UCSD-AML1 (cell line): Measurements from ENCODE around the gene FPGS.
A peak's percentile ranks its signal among the peaks of the same experiment; 100 is the strongest.
"Not testable (repeated sequence)": the region's sequence is repeated elsewhere in the genome, so short reads cannot be mapped to it uniquely, and the experiment has no call there.

Source experiments
- DNase-seq: peaks from one replicate; lab custom pipeline; 2025; ENCODE audit not compliant: unreplicated experiment; lab: John Stamatoyannopoulos, UW

FPGS gene

DNA sequence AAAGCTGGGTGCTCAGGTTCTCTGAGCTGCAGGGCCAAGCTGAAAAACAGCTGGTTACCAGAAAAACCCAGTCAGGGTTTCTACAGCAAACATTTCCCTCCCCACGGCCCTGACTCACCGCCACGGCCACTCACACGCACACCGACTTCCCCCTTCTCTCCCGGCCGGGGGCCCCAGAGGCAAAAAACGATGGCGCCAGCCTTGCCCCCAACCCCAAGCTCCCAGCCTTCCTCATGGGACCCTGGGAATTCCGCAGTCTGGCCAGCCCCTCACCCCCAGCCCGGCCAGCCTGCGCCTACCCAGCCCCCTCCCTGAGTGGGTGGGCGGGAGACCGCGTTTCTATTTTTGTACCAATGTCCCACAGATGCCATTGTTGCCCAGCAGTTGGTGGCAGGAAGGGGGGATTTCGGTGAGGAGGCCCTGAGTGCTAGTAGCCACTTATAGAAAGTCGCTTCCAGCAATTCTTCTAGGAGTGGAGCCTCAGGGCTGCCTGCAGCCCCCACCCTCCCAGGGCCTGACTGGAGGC is 33.4 kb downstream of the FPGS start:
- DNase-seq, result peak; percentile 46

DNA sequence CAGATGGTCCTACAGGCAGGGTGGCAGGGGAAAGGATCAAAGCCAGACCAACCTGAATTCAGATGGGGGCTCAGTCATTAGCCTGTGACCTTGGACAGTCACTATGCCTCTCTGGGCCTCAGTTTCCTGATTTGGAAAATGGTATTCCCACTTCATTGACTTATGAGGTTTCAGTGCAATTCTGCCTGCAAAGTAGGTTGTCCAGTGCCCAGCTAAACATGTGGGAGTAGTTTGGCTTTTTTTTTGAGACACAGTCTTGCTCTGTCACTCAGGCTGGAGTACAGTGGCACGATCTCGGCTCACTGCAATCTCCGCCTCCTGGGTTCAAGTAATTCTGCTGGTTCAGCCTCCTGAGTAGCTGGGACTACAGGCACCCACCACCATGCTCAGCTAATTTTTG is 33.9 kb downstream of the FPGS start:
- DNase-seq, result not testable (repeated sequence)

DNA sequence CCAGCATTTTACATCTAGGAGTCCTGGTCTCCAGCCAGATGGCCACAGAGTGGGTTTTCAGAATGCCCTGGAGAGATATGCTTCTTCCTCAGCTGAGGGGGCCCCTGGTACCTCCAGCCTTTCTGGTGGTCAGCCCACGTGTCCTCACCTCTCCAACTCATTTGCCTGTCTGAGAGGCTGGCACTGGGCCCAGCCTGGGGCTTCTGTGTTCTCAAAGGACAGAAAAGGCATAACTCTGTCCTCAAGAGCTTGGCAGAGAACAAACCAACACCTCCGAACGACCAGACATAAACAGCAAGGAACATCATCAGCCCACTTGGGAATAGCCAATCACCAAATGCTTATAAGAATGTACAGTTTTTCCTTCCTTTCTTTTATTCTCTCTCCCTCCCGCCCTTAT is 34.7 kb downstream of the FPGS start:
- no peak for DNase-seq

DNA sequence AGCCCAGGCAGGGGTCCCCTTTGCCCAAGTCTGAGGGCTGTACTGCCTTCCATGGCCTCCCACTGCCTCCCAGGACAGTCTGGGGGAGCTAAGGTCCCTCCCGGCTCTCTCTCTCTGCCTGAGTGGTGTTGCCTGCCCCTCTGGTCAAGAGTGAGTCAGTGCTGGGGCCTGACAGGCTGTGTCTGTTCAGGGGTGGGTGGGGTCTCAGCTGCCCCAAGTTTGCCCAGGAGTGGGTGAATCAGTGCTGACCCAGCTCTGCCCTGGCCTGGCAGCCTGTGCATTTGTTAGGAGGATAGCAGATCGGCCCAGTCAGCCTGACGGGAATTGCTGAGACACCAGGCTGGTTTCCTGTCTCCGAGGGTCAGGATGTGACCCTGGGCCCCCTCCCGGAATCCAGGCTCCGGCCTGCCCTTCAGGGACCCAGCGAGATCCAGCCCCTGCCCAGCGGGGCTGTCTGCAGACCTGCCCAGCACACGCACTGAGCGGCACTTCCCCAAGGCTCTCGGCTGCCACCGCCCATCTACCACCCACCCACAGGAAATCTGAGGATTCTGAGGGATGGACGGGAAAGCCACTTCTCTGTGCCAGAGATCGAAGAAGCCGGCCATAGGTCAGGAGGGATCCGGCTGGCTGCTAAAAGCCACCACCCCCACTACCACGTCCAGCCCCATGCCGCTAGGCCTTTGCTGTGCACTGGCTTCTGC is 35.8 kb downstream of the FPGS start:
- DNase-seq, result peak; percentile 63

DNA sequence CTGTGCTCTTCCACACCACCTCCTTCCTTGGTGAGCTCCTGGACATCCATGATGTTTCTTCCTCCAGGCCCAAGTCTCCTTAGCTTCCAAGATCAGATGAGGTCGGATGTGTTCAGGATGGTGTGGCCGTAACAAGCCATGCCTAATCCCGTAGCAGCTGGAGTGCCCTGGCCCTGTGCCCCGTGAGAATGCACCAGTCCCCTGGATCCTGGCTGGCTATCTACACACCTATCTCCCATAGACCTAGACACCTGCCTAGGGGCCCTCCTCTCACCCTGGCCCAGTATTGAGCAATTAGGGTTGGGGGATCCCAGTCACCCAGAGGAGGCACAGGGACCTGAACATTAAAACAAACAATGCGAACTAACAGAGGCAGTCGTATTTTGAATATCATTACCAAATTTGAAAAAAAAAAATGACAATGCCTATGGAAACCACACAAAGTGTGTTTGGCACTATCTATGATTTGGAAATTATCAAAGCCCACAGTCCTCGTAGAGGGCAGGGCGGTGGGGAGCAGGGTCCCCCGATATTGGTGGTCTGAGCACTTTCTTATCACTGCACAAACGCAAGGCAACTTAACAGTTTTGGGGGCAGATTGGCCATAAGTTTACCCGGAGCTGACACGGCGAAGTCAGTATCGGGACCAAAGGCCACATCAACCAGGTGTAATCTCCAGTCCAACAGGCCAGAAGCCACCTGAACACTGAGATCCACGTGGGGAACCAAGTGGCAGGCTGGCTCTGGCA is 38.6 kb downstream of the FPGS start:
- DNase-seq, result no peak

DNA sequence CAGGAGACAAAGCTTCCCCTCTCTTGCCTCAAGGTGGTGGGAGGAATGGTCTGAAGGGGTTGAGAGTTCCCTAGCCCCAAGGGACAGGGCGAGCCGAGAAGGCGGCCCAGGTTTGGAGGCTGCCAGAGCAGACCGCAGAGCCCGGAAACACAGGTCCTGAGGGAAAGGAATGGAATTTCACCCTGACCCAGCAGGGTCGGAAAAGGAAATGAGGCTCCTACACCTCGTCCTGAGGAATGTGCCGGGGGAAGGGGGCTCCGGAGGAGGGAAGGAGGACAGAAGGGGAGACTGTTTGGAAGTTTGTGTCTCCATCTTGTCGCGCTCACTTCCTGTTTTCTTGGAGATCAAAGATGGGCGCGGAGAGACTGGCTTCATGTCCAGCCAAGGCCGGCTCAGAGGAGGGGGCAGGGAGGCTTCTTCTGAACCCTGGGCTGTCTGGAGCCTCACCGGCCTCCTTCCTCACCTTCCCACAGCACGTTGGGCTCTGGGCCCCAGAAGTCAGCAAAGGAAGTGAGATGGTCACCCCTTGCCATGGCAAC is 42.2 kb downstream of the FPGS start:
- no peak for DNase-seq

DNA sequence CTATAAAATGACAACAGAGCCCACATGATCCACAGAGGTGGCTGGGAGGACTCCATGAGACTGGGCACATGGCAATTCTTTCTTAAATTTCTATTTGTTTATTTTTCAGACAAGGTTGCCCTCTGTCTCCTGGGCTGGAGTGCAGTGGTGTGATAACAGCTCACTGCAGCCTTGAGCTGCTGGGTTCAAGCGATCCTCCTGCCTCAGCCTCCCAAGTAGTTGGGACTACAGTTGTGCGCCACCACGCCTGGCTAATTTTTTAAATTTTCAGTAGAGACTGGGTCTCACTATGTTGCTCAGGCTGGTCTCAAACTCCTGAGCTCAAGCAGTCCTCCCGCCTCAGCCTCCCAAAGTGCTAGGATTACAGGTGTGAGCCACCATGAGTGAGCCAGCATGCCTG is 42.9 kb downstream of the FPGS start:
- DNase-seq, result not testable (repeated sequence)

DNA sequence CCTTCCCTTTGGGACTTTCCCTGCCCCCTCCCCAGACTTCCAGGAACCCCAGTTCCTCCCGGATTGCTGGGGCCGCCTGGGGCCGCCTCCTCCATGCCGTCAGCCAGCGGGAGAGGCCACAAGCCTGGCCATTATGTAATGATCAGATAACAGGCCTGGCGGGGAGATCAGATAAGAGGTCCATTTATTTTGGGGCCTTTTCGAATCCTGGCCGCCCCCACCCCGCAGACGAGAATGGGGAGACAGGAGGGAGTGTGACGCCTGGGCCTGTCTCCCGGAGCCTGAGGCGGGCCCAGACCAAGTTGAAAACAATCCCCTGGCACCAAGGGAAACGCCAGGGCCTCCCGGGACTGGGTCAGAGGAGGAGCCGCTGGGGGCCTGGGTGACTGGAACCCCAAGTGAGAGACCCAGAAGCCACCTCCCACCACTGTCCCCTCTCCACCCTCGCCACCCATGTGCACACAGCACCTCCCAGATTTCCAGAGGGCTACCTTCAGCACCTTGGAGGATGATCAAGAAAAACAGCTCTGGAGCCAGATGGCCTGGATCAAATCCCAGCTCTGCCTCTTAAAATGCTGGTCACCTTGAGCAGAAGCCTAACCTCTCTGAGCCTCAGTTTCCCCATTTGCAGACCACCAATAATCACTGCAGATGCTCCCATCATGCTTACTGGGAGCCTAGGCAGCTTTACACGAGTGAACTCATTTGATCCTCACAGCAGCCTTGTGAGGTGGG is 43.9 kb downstream of the FPGS start:
- no peak for DNase-seq

DNA sequence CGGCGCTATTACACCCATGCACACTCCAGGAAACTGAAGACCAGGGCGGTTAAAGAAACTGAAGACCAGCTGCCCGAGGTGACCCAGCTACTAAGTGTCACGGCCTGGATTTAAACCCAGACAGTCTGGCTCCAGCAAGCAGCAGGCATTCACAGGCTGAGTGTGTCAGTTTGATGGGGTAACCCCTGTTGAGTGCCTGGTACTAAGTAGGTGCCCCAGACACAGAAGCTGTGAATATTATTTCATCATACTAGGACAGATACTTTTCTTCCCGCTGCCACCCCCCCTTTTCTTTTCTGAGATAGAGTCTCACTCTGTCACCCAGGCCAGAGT is 44.5 kb downstream of the FPGS start:
- no peak for DNase-seq

DNA sequence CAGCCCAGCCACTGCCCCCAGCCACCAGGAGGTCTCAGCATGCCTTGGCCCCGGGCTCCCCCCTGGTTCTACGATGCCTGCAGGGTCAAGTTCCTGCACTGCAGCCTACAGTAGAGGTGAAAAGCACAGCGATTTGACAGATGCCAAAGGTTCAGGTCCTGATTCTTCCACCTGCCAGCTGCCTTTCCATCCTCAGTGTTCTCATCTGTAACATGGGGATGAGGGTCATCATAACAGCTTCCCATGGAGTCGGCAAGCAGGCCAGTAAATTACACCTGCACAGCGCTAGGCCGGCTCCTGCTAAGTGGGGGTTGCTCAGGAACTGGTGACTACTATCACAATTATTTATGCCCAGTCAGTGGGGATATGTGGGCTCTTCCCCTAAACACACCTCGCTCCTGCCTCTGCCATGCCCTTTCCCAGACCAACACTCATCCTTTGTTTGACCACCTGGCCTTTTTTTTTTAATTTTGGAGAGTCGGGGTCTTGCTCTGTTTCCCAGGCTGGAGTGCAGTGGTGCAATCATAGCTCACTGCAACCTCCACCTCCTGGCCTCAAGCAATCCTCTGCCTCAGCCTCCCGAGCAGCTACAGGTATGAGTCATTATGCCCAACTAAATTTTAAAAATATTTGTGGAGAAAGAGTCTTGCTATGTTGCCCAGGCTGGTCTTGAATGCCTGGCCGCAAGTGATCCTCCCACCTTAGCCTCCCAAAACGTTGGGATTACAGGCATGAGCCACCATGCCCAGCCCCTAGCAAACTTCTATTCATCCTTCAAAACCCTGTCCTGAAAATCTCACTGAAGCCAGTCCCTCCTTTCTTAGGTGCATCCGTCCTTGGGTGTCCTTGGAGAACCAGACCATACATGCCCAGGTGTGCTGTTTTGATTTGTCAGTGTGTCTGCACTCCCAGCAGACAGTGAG is 45.4 kb downstream of the FPGS start:
- DNase-seq, result no peak

DNA sequence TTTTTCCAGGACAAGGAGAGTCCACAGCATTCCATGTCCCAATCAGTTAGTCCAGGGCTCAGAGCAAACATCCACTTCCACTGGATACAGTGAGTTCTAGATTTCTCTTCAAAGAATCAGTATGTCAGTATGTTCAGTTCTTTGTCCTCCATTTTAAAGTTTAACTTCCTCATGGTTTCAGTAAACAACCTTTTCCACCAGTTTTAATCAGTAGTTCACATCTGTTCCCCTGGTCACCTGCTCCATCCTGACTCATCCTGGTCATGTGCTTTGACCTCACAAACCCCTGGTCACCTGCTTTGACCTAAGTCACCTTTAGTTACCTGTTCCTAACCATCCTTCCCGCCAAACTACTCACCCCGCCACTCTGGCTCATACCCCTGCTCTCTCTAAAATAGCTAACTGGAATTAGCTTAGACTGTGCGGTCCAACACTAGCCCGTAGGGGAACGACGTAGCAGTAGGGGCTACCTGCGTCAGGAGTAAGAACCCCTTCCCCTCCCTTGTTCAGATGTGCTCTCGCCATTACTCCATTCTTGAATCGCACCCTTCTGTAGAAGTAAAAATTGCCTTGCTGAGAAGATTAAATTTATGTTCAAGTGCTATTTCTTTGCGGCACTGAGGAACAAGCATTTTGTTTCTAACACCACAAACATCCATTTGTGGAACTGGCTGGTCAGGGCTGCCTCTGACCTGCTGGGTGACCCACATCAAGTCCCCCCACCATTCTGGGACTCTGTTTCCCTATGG is 46.2 kb downstream of the FPGS start:
- DNase-seq, result no peak

DNA sequence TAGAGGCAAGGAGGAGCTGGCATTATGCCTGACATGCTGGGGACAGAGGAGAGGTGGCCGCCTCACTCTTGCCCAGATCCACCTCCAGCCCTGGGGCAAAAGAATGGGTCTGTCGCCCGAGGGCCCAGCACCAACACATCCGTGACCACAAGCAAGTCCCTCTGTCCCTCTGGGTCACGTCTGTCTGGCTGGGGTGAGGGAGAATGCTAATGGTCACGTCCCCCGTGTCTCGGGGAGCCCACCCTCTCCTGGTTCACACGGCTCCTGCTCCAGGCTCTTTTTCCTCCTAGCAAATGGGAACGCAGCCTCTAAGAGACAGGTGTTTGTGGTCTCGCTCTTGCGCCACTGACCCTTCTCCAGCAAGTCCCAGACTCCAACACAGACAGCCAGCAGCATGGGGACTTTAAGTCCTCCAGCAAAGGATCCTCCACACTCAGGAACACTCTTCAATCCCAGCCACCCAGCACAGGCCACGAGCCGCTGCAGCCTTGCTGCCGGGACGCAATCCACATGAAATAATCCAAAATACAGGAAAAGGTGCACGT is 47.7 kb downstream of the FPGS start:
- no peak for DNase-seq

DNA sequence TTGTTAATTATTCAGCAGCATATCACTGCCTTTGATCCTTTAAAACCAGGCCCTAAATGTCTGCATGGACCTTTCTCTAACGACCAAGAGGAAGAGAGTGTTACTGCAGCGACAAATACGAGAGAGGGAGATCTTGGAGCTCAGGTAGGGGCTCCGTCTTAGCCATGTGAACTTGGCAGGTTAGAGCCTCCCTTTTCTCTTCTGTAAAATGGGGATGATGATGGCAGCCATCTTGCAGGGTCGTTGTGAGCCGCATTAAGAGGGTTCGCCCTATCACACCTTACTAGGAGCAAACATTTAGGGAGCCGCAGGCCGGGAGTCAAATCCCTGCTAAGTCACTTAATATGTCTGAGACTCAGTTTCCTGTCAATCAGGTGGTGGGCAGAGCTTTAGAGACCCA is 50.1 kb downstream of the FPGS start:
- no peak for DNase-seq

DNA sequence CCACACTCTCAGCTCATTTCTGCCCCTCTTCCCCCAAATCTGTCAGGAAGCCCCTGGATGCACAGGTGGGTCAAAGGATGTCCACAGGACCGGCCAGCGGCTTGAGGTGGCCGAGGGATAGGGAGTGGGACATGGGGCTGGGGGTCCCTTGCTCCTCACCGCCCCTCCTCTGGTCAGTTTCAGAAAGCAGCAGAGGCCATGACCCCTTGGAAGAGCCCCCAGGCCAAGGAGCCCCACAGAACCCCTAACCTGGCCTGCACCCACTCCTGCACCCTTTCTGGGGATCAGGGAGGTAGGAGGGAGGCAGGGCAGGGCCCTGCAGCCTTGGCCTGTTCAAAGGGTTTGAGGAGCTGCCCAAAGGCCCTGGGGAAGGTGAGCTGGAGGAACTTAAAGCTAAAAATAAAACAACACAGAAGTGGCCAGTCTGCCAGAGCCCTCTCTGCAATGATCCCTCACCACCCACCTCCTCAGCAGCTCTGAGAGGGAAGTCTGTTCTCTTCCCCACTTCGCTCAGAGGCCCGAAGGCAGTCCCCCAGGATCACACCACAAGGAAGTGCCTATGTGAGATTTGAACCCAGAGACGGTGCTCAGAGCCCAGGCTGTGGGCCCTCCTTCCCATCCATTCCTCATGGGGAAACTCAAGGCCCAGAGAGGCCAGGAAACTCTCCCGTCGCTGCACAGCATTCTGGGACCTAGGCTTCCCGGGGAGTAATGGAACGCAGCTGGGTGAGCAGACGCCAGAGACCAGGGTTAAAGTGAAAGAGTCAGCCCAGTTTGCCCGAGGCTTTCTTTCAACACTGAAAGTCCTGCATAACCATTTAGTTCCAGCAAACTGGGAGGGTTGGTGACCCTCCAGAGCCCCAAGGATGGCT is 50.9 kb downstream of the FPGS start:
- DNase-seq, result no peak

DNA sequence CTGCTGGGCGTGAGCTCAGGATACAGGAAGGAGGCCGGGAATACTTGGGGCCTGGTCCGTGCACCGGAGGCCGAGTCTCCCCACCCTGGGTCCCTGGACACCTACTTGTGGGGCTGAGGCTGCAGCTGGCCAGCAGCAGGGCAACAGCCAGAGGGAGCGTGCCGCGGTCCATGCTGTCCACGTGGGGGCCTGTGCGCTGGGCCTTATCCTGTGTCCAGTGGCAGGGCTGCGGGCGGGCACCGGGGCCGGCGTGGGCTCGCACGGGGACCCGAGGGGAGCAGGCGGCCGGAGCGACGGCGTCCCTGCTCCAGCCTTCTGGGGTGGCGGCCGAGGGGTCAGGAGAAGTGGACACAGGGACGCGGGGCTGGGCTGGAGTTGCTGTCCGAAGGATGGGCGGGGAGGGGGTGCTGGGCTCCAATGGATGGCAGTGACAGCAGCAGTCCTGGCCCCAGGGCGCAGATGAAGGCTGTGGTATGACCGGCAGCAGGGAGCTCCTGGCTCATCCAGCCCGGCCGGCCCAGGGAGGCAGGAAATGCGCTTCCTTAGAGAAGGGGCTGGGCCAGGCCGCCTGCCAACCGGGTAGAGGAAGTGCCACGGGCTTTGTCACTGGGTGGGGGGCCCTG is 51.6 kb downstream of the FPGS start, which contains the start of gene ENG:
TSS of gene ENG (minus strand) at position 475 of the 623 bp plus-strand sequence. CDS start at position 172, 303 bp downstream.
- DNase-seq, result peak; percentile 74

DNA sequence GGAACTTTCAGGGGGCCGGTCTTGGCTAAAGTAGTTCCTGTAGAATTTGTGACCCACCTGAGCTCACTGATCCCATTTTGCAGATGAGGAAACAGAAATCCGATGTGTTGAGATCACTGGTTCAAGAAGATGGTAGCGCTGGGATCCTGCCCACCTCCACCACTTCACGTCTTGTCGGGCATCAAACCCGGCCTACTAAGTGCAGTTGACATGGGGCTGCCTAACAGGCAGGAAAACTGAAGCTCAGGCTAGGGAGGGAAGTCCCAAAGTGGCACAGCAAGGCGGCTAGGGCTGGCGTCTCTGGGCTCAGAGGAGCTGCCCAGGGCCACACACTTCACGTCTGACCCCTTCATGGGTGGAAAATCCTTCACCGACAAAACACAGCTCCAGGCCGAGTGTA is 52.3 kb downstream of the FPGS start:
- DNase-seq, result no peak

DNA sequence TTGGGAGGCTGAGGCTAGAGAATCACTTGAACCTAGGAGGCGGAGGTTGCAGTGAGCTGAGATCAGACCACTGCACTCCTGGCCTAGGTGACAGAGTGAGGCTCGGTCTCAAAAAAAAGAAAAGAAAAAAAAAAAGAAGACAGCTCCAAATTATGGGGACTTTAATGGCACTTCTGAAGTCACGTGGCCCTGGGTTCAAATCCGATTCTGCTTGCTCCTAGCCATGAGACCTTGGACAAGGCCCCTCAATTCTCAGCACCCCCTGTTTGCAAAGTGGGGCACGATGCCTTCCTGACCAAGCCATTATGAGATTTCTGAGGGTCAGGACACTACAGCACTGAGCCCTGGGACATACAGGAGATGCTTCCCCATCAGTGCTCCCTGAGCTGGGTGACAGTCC is 52.8 kb downstream of the FPGS start:
- DNase-seq, result no peak

DNA sequence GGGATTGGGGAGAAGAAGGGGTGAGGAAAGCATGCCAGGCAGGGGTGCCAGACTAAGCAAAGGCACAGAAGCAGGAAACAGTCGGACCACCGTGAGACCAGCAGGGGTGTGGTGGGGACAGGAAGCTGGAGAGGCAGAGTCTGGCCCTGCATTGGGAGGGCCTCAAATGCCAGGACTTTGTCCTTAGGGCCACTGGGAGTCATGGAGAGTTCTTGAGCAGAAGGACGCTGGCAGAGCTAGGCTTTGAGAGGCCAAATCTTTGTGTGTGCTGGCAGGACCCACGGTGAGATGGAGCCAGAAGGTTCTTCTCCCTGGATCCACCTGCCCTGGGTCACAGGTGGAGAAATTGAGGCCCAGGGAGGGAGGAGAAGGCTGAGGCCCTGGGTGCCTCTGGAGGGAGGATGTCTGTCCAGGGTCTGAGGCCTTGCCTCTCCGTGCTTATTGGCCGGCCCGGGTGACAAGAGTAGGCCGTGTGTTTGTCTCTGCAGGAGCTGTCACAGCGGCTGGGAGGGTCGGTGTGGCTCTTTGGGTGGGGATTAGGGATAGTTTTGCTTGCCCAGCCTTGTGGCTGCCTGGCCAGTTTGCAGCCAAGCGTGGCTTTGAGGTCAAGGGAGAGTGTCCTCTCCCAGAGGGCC is 53.5 kb downstream of the FPGS start:
- DNase-seq, result no peak
